Epithelial cell of esophagus (primary cell): ENCODE data around the gene FAM3D.

Experiments used
- DNase-seq: peaks from one replicate; pipeline ENCODE4 v3.0.0; 2010; ENCODE audit warnings: low read depth
- H3K4me3 ChIP-seq: 2 replicates; pipeline ENCODE4 v1.5.1; 2011; ENCODE audit warnings: mild to moderate bottlenecking, low read length, control low read depth
- TF ChIP-seq, protein P1 (sequence below): IDR thresholded peaks from 2 replicates; pipeline ENCODE4 v1.5.1; 2011; ENCODE audit warnings: low read depth, mild to moderate bottlenecking, low read length, control low read depth, inconsistent platforms; ENCODE audit not compliant: insufficient read depth; ENCODE audit errors: missing control alignments

Gene FAM3D

DNA sequence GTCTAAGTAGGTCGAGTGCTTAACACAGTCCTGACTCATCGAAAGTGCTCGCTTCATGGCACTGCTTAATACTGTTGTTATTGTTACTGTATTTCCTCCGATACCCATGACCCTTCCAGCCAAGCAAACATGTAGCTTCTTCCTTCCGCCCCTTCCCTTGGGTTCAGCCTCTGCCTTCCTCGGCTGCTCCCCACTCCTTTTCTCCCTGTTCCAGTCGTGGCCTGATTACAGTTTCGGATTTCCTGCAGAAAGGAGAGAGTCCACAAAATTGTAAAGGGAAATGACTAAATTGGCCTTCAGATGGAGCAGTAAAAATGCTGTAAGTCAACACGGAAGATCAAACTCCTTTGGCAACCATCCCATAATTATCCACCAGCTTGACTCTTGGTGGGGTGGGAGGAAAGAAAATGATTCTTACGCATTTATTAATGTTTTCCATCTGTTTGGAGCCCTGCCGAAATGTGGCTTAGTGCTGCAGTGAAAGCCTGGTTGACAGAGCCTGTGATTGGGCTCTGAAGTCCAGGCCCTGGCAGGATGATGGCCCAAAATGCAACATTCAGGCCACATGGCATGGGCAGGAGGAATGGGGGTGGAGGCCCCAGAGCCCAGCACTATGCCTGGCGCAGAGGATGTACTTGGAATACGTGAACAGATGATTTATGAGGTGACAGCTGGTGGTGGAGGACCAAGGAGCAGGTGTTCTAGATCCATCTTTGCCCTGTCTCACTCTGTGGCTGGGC, 37.6 kb downstream of the FAM3D start:
- no peak for DNase-seq
- no peak overlapping the region for H3K4me3 ChIP-seq
- TF ChIP-seq, protein P1, sequence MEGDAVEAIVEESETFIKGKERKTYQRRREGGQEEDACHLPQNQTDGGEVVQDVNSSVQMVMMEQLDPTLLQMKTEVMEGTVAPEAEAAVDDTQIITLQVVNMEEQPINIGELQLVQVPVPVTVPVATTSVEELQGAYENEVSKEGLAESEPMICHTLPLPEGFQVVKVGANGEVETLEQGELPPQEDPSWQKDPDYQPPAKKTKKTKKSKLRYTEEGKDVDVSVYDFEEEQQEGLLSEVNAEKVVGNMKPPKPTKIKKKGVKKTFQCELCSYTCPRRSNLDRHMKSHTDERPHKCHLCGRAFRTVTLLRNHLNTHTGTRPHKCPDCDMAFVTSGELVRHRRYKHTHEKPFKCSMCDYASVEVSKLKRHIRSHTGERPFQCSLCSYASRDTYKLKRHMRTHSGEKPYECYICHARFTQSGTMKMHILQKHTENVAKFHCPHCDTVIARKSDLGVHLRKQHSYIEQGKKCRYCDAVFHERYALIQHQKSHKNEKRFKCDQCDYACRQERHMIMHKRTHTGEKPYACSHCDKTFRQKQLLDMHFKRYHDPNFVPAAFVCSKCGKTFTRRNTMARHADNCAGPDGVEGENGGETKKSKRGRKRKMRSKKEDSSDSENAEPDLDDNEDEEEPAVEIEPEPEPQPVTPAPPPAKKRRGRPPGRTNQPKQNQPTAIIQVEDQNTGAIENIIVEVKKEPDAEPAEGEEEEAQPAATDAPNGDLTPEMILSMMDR, result no peak

GRCh38 chr3:58627941-58628340, 38.6 kb downstream of the FAM3D start:
- DNase-seq, result no peak
- no peak overlapping the region for H3K4me3 ChIP-seq
- TF ChIP-seq, protein P1, result no peak

DNA sequence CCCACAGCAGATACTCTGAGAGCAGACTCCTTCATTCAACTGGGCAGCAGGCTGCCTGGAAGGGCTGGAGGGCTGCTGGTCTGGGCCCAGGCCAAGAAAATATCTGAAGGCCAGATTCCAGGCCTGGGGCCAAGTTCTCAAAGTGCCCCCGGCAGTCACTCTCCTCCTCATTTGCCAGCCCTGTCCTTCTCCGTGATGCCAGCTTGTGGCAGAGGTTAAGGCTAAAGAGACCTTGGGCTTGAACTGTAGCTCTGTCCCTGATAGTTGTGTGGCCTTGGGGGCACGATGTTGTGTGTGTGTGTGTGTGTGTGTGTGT, 39.0 kb downstream of the FAM3D start:
- H3K4me3 ChIP-seq, result no peak overlapping the region
- no peak for DNase-seq
- TF ChIP-seq, protein P1, result no peak

GRCh38 chr3:58626841-58627569, 39.6 kb downstream of the FAM3D start:
- H3K4me3 ChIP-seq, result no peak overlapping the region
- TF ChIP-seq, protein P1, result no peak

GRCh38 chr3:58625196-58625824, 41.3 kb downstream of the FAM3D start:
- TF ChIP-seq, protein P1, result no peak
- no peak for DNase-seq
- H3K4me3 ChIP-seq, result no peak overlapping the region

More at GRCh38 chr3:58626841-58627569, 39.6 kb downstream of the FAM3D start:
- no peak for DNase-seq

DNA sequence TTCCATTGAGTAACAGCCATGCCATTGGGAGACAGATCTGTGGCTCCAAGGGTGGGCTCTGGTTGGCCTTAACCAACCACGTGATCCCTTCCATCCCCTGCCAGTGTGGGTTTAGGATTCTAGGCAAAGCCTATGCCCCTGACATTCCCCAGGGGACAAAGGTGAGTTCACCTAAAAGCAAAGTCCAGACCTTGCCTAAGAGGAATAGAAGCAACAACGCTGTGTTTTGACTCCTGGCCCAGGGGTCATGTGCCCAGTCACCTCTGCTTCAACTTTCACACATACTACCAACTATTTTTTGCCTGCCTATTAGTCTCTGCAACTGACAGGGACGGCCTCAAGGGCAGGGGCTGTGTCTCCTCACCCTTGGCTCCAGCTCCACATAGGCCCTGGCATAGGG, 42.0 kb downstream of the FAM3D start:
- H3K4me3 ChIP-seq, result no peak overlapping the region
- TF ChIP-seq, protein P1, result no peak
- DNase-seq, result no peak
